ENCODE data around the gene COX6B2. TPM values are rescaled to one million over a fixed set of nuclear protein-coding genes. Genes with fewer than 3 reads are reported as not detected.
"Not testable (repeated sequence)": the region's sequence is repeated elsewhere in the genome, so short reads cannot be mapped to it uniquely, and the experiment has no call there.

The COX6B2 gene, protein sequence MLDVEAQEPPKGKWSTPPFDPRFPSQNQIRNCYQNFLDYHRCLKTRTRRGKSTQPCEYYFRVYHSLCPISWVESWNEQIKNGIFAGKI
- total RNA-seq: under 1 TPM; 0.14 to 0.30 TPM

DNA sequence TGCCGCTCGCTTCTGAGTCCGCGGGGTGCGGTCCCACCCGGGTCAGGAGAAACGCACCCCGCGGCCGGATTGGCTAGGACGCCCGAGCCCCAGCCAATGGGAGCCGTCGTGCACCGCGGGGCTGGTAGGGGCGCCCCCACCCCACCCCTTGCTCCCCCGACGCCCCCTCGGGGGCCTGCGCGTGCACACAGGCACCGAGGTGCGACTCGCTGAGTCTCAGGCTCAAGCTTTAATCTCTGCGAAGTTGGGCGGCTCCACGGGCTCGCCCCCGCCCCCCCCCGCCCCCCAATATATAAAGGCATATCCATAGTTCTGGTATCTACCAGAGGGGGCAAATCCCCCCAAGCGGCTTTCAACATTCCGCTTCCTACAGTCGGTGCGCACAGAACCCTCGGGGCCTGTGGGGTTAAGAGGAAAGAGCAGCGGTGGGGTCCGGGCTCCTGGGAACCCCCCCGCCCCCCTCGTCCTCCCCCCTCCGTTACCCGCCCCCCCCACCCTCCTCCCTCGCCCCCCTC lies at the start of gene COX6B2:
TSS of gene COX6B2 (minus strand) at position 22 of the 515 bp plus-strand sequence. CDS start 198 bp downstream, outside the sequence.
- DNase-seq: no peak
- ChIA-PET POLR2A (no interaction called here), CTCF (no interaction called here)
- ATAC-seq: no peak
- peaks cover 42% of the 10 kb centered on the region for H3K27me3 Mint-ChIP-seq
- H3K36me3 Mint-ChIP-seq (ENCODE audit: low read depth): no peaks in the 10 kb centered on the region
- H3K27ac Mint-ChIP-seq: no peak within 1 kb of the TSS
- peak within 1 kb of the TSS; percentile 63 for H3K4me3 Mint-ChIP-seq
- H3K9me3 Mint-ChIP-seq (ENCODE audit: low read depth): no peaks in the 10 kb centered on the region
- H3K4me1 Mint-ChIP-seq: peaks cover 13% of the 10 kb centered on the region
- intact Hi-C loops (cut with DNase I, micrococcal nuclease): loop anchor here in 1 of 2 experiments (1.0 to 5.0 kb wide), 2 partner anchors 15 to 88 kb away; partner anchors contain the start of genes KMT5C and SHISA7

DNA sequence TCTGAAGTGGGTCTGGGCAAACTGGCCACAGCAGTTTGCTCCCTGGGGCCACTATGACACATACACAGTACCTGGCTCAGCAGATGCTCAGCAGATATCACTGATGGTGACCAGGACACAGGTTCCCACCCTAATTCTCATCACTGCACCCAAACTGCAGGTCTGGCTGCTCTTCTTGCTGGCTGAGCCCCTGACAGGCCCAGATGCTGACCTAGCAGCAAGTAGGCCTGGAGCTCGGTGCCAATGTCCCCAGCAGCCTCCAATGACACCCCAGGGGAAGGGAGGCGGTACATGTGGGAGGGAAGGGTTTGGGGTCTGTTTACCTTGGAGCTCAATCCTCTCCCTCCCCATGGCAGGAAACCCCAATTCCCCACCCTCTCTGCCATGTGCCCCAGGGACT lies 48.0 kb upstream of the COX6B2 start:
- ATAC-seq: no peak

DNA sequence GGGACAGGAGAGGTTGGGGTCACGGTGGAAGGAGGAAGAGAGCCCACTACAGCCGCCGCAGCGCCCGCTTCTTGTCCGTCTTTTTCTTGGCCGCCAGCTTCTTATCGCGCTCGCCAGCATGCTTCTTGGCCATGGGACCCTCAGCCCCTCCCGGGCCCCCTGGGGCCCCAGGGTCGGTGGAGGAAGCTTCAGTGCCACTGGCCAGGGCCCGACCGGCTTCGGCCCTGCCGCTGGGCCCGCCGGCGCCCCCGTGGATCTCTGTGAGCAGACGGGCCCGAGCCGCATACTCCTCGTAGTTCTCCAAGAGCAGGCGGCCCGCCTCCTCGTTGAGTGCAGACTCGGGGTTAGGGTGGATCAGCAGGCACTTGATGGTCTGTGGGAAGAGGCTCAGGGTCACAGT lies 46.9 kb upstream of the COX6B2 start:
- intact Hi-C loops (cut with DNase I, micrococcal nuclease); H3K27ac Mint-ChIP-seq; H3K4me3 Mint-ChIP-seq: not testable (repeated sequence)

More for the DNA sequence above, 48.0 kb upstream of the COX6B2 start:
- Mint-ChIP-seq H3K27me3 (no peaks in the 10 kb centered on the region), H3K9me3 (ENCODE audit: low read depth) (no peaks in the 10 kb centered on the region), H3K36me3 (ENCODE audit: low read depth) (peaks cover 52% of the 10 kb centered on the region), H3K27ac (no peak overlapping the region), H3K4me1 (peaks cover 37% of the 10 kb centered on the region), H3K4me3 (no peak overlapping the region)
- no peak for DNase-seq
- POLR2A ChIA-PET: interaction anchor here (0.6 to 1.5 kb wide), 4 partner anchors 12 to 147 kb away, joined by 3 read pairs; no protein-coding TSS in a partner anchor
- intact Hi-C loops (cut with DNase I, micrococcal nuclease): no loop called here
- CTCF ChIA-PET: no interaction called here

DNA sequence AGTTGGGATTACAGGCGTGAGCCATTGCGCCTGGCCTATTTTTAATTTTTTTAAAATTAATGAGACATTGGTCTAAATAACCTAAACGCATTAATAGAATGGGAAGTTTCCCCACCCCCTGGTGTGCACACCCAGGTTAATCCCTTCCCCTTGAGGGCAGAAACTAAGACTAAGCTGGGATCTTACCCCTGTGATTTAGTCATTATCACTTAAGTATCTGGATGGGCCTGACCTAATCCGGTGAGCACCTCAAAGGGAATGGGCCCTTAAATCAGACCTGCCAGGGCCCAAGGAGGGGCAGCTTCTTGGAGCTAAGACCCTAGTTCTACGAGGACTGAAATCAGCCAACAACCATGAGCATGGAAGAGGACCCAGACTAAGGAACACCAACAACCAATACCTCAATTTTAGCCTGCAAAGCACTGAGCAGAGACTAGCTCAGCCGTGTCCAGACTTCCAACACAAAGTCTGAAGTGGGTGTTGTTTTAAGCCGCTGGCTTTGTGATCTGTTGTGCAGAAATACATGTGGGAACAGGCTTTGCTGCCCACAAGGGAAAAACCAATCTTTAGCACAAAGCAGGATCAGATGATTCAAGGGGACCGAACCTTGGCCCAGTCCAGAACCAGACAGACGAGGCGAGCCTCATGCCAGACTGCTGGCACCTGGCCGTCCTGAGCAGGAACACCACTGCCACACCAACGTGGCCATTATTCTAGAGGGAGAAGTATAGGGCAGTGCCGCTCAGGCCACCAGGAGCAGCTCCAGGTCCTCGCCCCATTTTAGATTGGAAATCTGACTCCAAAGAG lies 46.0 kb upstream of the COX6B2 start:
- ATAC-seq (no peak), DNase-seq (no peak)
- intact Hi-C loops (cut with DNase I, micrococcal nuclease): no loop called here
- no peak overlapping the region for H3K27ac Mint-ChIP-seq
- H3K4me3 Mint-ChIP-seq: no peak overlapping the region
- POLR2A ChIA-PET: interaction anchor here (0.5 to 3.2 kb wide), 3 partner anchors 7 to 201 kb away, joined by 3 to 14 read pairs (median 3); partner anchors contain the start of gene UBE2S
- H3K9me3 Mint-ChIP-seq (ENCODE audit: low read depth): no peaks in the 10 kb centered on the region
- CTCF ChIA-PET: no interaction called here
- no peaks in the 10 kb centered on the region for H3K27me3 Mint-ChIP-seq
- peaks cover 36% of the 10 kb centered on the region for H3K36me3 Mint-ChIP-seq (ENCODE audit: low read depth)
- peaks cover 26% of the 10 kb centered on the region for H3K4me1 Mint-ChIP-seq

More for the DNA sequence above, 46.9 kb upstream of the COX6B2 start:
- CTCF ChIA-PET; ATAC-seq; H3K9me3 Mint-ChIP-seq (ENCODE audit: low read depth); DNase-seq; H3K27me3 Mint-ChIP-seq: not testable (repeated sequence)
- POLR2A ChIA-PET: interaction anchor here (0.5 to 1.5 kb wide), 2 partner anchors 146 to 200 kb away, joined by 3 read pairs; no protein-coding TSS in a partner anchor
- peaks cover 45% of the 10 kb centered on the region for H3K36me3 Mint-ChIP-seq (ENCODE audit: low read depth)
- peaks cover 35% of the 10 kb centered on the region for H3K4me1 Mint-ChIP-seq

DNA sequence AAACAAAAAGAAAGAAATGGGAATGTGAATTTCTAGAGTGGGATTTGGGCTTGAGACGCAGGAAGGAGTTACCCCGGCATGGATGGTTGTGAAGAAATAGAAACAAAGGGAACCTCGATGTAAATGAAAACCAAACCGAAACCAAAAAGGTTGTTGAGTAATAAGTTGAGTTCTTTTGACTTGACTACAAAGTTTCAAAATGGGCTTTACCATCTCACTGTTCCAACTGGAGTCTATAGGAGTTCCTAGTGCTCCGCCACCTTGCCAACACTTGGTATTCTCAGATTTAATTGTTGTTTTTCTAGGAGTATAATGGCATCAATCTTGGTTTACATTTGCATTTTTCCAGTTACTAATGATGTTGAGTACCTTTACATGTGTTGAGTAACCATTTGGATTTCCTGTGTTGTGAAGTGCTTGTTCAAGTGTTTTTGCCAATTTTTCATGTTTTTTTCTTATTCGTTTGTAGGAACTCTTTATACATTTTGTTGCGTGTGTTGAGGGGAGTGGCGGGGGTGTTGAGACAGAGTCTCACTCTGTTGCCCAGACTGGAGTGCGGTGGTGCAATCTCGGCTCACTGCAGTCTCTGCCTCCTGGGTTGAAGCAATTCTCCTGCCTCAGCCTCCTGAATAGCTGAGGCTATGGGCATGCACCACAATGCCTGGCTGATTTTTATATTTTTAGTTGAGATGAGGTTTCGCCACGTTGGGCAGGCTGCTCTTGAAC lies 43.8 kb upstream of the COX6B2 start:
- no peak overlapping the region for H3K4me3 Mint-ChIP-seq
- ChIA-PET POLR2A (interaction anchor here (0.6 to 3.2 kb wide), 3 partner anchors 9 to 257 kb away, joined by 3 to 14 read pairs (median 3); partner anchors contain the start of gene UBE2S), CTCF (interaction anchor here (0.7 kb wide), 1 partner anchor 14 kb away, joined by 3 read pairs; the partner anchor contains the start of gene TMEM238)
- H3K27me3 Mint-ChIP-seq: no peaks in the 10 kb centered on the region
- ATAC-seq (peak; percentile 80), DNase-seq (no peak)
- H3K9me3 Mint-ChIP-seq (ENCODE audit: low read depth): no peaks in the 10 kb centered on the region
- peaks cover 25% of the 10 kb centered on the region for H3K36me3 Mint-ChIP-seq (ENCODE audit: low read depth)
- peak overlapping the region; percentile 14 for H3K27ac Mint-ChIP-seq
- intact Hi-C loops (cut with DNase I, micrococcal nuclease): no loop called here
- H3K4me1 Mint-ChIP-seq: peaks cover 22% of the 10 kb centered on the region

DNA sequence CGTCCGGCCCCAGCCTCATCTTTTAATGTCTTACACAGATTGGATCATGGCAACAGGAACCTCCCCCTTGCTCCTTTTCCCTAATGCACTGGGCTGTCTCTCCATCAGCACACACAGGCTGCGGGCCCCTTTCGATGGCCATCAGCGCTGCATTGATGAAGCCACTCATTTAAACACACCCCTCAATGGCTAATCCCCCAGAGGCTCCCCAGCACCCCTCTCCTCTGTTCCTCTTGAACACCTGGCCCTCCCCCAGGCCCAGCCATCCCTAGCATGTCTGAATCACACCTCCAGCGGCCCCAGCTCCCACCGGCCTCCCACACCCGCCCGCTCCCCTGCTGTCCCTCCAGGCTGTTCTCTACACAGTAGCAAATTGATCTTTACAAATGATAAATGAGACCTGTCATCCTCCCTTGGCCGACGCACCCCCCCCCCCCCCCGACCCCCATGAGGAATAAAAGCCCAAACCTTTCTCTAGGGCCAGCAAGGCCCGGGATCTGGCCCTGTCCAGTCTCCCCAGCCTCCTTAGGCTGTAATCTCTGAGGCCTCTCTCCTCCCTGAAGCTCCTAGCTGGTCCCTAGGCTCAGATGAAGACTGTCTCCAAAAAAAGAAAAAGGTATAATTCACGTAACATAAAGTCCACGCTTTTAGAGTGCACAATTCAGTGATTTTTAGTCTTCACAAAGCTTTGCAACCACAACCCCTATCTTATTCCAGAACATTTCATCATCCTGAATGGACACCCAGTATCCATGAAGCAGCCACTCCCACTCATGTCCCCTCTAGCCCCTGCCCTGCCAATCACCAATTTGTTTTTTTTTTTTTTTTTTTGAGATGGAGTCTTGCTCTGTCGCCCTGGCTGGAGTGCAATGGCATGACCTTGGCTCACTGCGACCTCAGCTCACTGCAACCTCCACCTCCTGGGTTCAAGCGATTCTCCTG lies 38.6 kb upstream of the COX6B2 start:
- intact Hi-C loops (cut with DNase I, micrococcal nuclease): no loop called here
- no peak for DNase-seq
- ATAC-seq: no peak
- Mint-ChIP-seq H3K27ac (no peak overlapping the region), H3K27me3 (no peaks in the 10 kb centered on the region), H3K4me3 (no peak overlapping the region), H3K36me3 (ENCODE audit: low read depth) (peaks cover 25% of the 10 kb centered on the region), H3K9me3 (ENCODE audit: low read depth) (no peaks in the 10 kb centered on the region), H3K4me1 (peaks cover 25% of the 10 kb centered on the region)
- ChIA-PET POLR2A (interaction anchor here (1.3 to 1.5 kb wide), 2 partner anchors 9 to 14 kb away, joined by 3 to 6 read pairs; partner anchors contain the start of gene UBE2S), CTCF (interaction anchor here (0.6 kb wide), 1 partner anchor 92 kb away, joined by 3 read pairs; no protein-coding TSS in a partner anchor)

DNA sequence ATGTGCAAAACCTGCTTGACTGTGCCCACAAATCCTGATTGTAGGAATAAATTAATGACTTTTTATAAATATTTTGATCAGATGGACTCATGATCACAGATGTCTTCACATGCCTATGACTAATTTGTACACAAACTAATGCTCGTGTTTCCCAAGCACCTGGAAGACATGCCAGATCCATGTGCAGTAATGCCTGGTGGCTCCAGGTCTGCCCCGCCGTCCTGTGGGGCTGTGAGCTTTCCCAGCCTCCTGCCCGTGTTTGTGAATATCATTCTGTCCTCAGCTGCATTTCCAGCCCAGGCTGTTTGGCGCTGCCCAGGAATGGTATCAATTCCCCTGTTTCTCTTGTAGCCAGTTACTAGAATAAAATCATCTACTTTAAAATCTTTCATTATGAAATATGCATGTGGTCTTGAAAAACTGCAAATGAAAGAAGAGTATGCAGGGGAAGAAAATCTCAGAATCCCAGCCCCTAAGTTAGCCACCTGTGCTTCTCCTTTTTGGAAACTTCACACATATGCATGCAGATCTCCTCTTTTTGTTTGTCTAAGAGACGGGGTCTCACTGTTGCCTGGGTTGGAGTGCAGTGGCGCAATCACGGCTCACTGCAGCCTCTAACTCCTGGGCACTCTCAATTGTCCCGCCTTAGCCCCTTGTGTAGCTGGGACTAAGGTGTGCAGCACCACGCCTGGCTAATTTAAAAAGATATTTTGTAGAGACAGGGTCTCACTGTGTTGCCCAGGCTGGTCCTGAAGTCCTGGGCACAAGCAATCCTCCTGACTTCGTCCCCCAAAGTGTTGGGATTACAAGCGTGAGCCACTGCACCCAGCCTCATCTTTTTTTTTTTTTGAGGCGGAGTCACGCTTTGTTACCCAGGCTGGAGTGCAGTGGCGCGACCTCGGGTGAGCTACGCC lies 37.4 kb upstream of the COX6B2 start:
- Mint-ChIP-seq H3K27me3 (no peaks in the 10 kb centered on the region), H3K36me3 (ENCODE audit: low read depth) (peaks cover 36% of the 10 kb centered on the region), H3K4me3 (no peak overlapping the region), H3K9me3 (ENCODE audit: low read depth) (no peaks in the 10 kb centered on the region), H3K4me1 (peaks cover 29% of the 10 kb centered on the region), H3K27ac (no peak overlapping the region)
- POLR2A ChIA-PET: interaction anchor here (1.5 kb wide), 1 partner anchor 15 kb away, joined by 6 read pairs; the partner anchor contains the start of gene UBE2S
- intact Hi-C loops (cut with DNase I, micrococcal nuclease): no loop called here
- CTCF ChIA-PET: no interaction called here
- ATAC-seq: no peak
- no peak for DNase-seq

DNA sequence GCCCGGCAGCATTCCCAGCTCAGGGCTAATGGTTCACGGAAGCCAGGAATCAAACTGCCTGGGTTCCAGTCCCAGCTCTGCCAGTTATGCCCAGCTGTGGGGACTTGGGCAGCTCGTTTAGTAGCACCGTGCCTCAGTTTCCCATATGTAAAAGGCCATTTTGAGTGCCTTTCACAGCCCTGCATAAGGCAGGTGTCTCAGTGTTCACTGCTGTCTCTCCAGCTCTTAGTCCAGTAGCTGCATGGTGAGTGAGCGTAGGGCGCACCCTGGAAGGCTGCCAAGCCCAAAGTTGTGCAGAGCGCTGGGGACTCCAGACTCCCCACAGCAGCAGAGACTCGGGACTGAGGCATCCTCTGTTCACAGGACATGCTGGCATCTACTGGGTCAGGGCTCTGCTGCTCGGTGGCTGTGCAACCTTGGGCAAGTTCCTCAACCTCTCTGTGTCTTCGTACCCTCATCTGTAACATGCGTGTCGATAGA lies 36.7 kb upstream of the COX6B2 start:
- POLR2A ChIA-PET: interaction anchor here (0.6 to 4.0 kb wide), 3 partner anchors 15 to 132 kb away, joined by 3 to 41 read pairs (median 5); partner anchors contain the start of genes ISOC2, PPP6R1 and UBE2S
- DNase-seq (no peak), ATAC-seq (no peak)
- H3K4me3 Mint-ChIP-seq: no peak overlapping the region
- CTCF ChIA-PET: interaction anchor here (0.5 to 1.7 kb wide), 2 partner anchors 90 to 112 kb away, joined by 3 read pairs; no protein-coding TSS in a partner anchor
- no peaks in the 10 kb centered on the region for H3K27me3 Mint-ChIP-seq
- H3K27ac Mint-ChIP-seq: no peak overlapping the region
- H3K9me3 Mint-ChIP-seq (ENCODE audit: low read depth): no peaks in the 10 kb centered on the region
- H3K36me3 Mint-ChIP-seq (ENCODE audit: low read depth): peaks cover 43% of the 10 kb centered on the region
- peaks cover 31% of the 10 kb centered on the region for H3K4me1 Mint-ChIP-seq
- intact Hi-C loops (cut with DNase I, micrococcal nuclease): no loop called here

DNA sequence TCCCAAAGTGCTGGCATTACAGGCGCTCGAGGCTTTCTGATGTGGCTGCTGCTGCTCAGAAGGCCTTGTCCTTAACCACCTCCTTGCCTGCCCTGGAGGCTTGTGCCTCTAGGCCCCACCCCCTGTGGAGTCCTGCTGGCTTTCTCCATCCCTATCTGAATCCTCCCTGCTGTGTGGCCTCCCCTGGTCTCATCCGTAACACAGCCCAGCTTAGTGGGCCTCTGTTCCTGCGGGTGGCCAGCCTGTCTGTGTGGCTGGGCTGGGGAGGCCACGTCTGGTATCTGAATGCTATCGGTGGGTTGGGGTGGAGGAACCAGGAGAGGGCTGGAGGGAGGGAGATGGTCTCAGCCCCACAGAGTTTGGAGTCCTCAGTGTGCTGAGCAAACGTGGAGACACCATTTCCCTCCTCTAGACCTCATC lies 36.0 kb upstream of the COX6B2 start:
- no peaks in the 10 kb centered on the region for H3K27me3 Mint-ChIP-seq
- intact Hi-C loops (cut with DNase I, micrococcal nuclease): no loop called here
- H3K27ac Mint-ChIP-seq: no peak overlapping the region
- no peak overlapping the region for H3K4me3 Mint-ChIP-seq
- CTCF ChIA-PET: interaction anchor here (1.7 kb wide), 1 partner anchor 89 kb away, joined by 3 read pairs; no protein-coding TSS in a partner anchor
- H3K9me3 Mint-ChIP-seq (ENCODE audit: low read depth): no peaks in the 10 kb centered on the region
- no peak for ATAC-seq
- H3K4me1 Mint-ChIP-seq: peaks cover 31% of the 10 kb centered on the region
- POLR2A ChIA-PET: interaction anchor here (0.6 to 4.0 kb wide), 4 partner anchors 12 to 156 kb away, joined by 3 to 41 read pairs (median 4); partner anchors contain the start of genes PPP6R1 and UBE2S
- H3K36me3 Mint-ChIP-seq (ENCODE audit: low read depth): peaks cover 50% of the 10 kb centered on the region
- DNase-seq: no peak
